Measurements from ENCODE around the gene DGKH. TPM values are rescaled to one million over a fixed set of nuclear protein-coding genes. Genes with fewer than 3 reads are reported as not detected.

The DGKH gene
- total and polyA plus RNA-seq, 4 donors = 0.88 to 32.8 (median 16.4) TPM

- no peak overlapping the region for H3K27ac ChIP-seq (ENCODE audit: low read depth in 1 of 2, low read length in 2 of 2)
- H3K4me1 ChIP-seq (ENCODE audit: control insufficient read depth in 1 of 2, insufficient read depth in 2 of 2, low read length in 2 of 2) = peaks cover 3 to 7% of the 10 kb centered on the region in 2 donors
- no peaks in the 10 kb centered on the region for H3K9me3 ChIP-seq (ENCODE audit: control insufficient read depth, low read length)
- H3K36me3 ChIP-seq (ENCODE audit: control insufficient read depth in 1 of 2, insufficient read depth in 2 of 2, low read length in 1 of 2) = no peaks in the 10 kb centered on the region
- WGBS, 2 donors = 86 to 90% methylated on average over 7 of the region's 7 CpGs
- DNase-seq (no peak), ATAC-seq (ENCODE audit: low FRiP score) (no peak)
- H3K27me3 ChIP-seq (ENCODE audit: control insufficient read depth in 1 of 2, insufficient read depth in 2 of 2, low read length in 1 of 2) = no peaks in the 10 kb centered on the region
- H3K4me3 ChIP-seq (ENCODE audit: low read length in 2 of 2) = no peak overlapping the region
- intact Hi-C loops (cut with DNase I) = no loop called here
Observed at GRCh38 chr13:42277618-42278276, 229.3 kb downstream of the DGKH start.

- intact Hi-C loops (cut with DNase I) = no loop called here
- DNase-seq (no peak), ATAC-seq (ENCODE audit: low FRiP score) (no peak)
- Histone ChIP-seq H3K9me3 (ENCODE audit: control insufficient read depth, low read length) (no peaks in the 10 kb centered on the region), H3K4me3 (ENCODE audit: low read length in 2 of 2) (no peak overlapping the region), H3K27ac (ENCODE audit: low read depth in 1 of 2, low read length in 2 of 2) (no peak overlapping the region), H3K27me3 (ENCODE audit: control insufficient read depth in 1 of 2, insufficient read depth in 2 of 2, low read length in 1 of 2) (no peaks in the 10 kb centered on the region), H3K4me1 (ENCODE audit: control insufficient read depth in 1 of 2, insufficient read depth in 2 of 2, low read length in 2 of 2) (peaks cover 2 to 7% of the 10 kb centered on the region in 2 donors), H3K36me3 (ENCODE audit: control insufficient read depth in 1 of 2, insufficient read depth in 2 of 2, low read length in 1 of 2) (no peaks in the 10 kb centered on the region)
- 81 to 89% methylated on average over 6 of the region's 6 CpGs for WGBS, 2 donors
Observed at GRCh38 chr13:42279080-42279479, 230.6 kb downstream of the DGKH start.

- Histone ChIP-seq H3K4me3 (ENCODE audit: low read length in 2 of 2) (no peak overlapping the region), H3K27me3 (ENCODE audit: control insufficient read depth in 1 of 2, insufficient read depth in 2 of 2, low read length in 1 of 2) (no peaks in the 10 kb centered on the region), H3K36me3 (ENCODE audit: control insufficient read depth in 1 of 2, insufficient read depth in 2 of 2, low read length in 1 of 2) (no peaks in the 10 kb centered on the region), H3K9me3 (ENCODE audit: control insufficient read depth, low read length) (no peaks in the 10 kb centered on the region), H3K4me1 (ENCODE audit: control insufficient read depth in 1 of 2, insufficient read depth in 2 of 2, low read length in 2 of 2) (peaks cover 2 to 3% of the 10 kb centered on the region in 2 donors), H3K27ac (ENCODE audit: low read depth in 1 of 2, low read length in 2 of 2) (no peak overlapping the region)
- intact Hi-C loops (cut with DNase I) = no loop called here
- ATAC-seq (ENCODE audit: low FRiP score) (no peak), DNase-seq (no peak)
- WGBS, 2 donors = 59 to 71% methylated on average over 1 of the region's 1 CpG
Observed at GRCh38 chr13:42279986-42280385, 231.5 kb downstream of the DGKH start.

- H3K4me1 ChIP-seq (ENCODE audit: control insufficient read depth in 1 of 2, insufficient read depth in 2 of 2, low read length in 2 of 2) = peaks cover 0 to under 1% of the 10 kb centered on the region in 2 donors
- 62 to 70% methylated on average over 2 of the region's 2 CpGs for WGBS, 2 donors
Observed at GRCh38 chr13:42280537-42280936, 232.1 kb downstream of the DGKH start.

GRCh38 chr13:42283574-42283973, 235.1 kb downstream of the DGKH start:
- intact Hi-C loops (cut with DNase I) = no loop called here
- Histone ChIP-seq H3K9me3 (ENCODE audit: control insufficient read depth, low read length) (no peaks in the 10 kb centered on the region), H3K27ac (ENCODE audit: low read depth in 1 of 2, low read length in 2 of 2) (no peak overlapping the region), H3K36me3 (ENCODE audit: control insufficient read depth in 1 of 2, insufficient read depth in 2 of 2, low read length in 1 of 2) (no peaks in the 10 kb centered on the region), H3K27me3 (ENCODE audit: control insufficient read depth in 1 of 2, insufficient read depth in 2 of 2, low read length in 1 of 2) (no peaks in the 10 kb centered on the region), H3K4me3 (ENCODE audit: low read length in 2 of 2) (no peak overlapping the region), H3K4me1 (ENCODE audit: control insufficient read depth in 1 of 2, insufficient read depth in 2 of 2, low read length in 2 of 2) (no peaks in the 10 kb centered on the region)
- DNase-seq (no peak), ATAC-seq (ENCODE audit: low FRiP score) (no peak)
- WGBS, 2 donors = 91% methylated on average over 3 of the region's 3 CpGs

More at GRCh38 chr13:42280537-42280936, 232.1 kb downstream of the DGKH start:
- Histone ChIP-seq H3K27me3 (ENCODE audit: control insufficient read depth in 1 of 2, insufficient read depth in 2 of 2, low read length in 1 of 2) (no peaks in the 10 kb centered on the region), H3K4me3 (ENCODE audit: low read length in 2 of 2) (no peak overlapping the region), H3K9me3 (ENCODE audit: control insufficient read depth, low read length) (no peaks in the 10 kb centered on the region), H3K27ac (ENCODE audit: low read depth in 1 of 2, low read length in 2 of 2) (no peak overlapping the region), H3K36me3 (ENCODE audit: control insufficient read depth in 1 of 2, insufficient read depth in 2 of 2, low read length in 1 of 2) (no peaks in the 10 kb centered on the region)
- ATAC-seq (ENCODE audit: low FRiP score) (no peak), DNase-seq (no peak)
- intact Hi-C loops (cut with DNase I) = no loop called here

GRCh38 chr13:42284068-42284467, 235.6 kb downstream of the DGKH start:
- Histone ChIP-seq H3K9me3 (ENCODE audit: control insufficient read depth, low read length) (no peaks in the 10 kb centered on the region), H3K27me3 (ENCODE audit: control insufficient read depth in 1 of 2, insufficient read depth in 2 of 2, low read length in 1 of 2) (no peaks in the 10 kb centered on the region), H3K4me1 (ENCODE audit: control insufficient read depth in 1 of 2, insufficient read depth in 2 of 2, low read length in 2 of 2) (no peaks in the 10 kb centered on the region), H3K36me3 (ENCODE audit: control insufficient read depth in 1 of 2, insufficient read depth in 2 of 2, low read length in 1 of 2) (no peaks in the 10 kb centered on the region), H3K27ac (ENCODE audit: low read depth in 1 of 2, low read length in 2 of 2) (no peak overlapping the region), H3K4me3 (ENCODE audit: low read length in 2 of 2) (no peak overlapping the region)
- DNase-seq (no peak), ATAC-seq (ENCODE audit: low FRiP score) (no peak)
- WGBS, 2 donors = 77 to 84% methylated on average over 3 of the region's 3 CpGs
- intact Hi-C loops (cut with DNase I) = no loop called here

Other genes with a start within 250 kb of the DGKH start
- 10 to 100 TPM; 15.2 to 18.2 TPM for gene VWA8, start 87.5 kb upstream of the DGKH start, total RNA-seq
- 1 to 10 TPM; 1.9 to 4.5 TPM for gene VWA8, start 87.5 kb upstream of the DGKH start, polyA plus RNA-seq
- gene AKAP11, start 223.5 kb downstream of the DGKH start, total RNA-seq = 10 to 100 TPM; 34.4 to 42.0 TPM
- 1 to 10 TPM; 4.8 to 9.7 TPM for gene AKAP11, start 223.5 kb downstream of the DGKH start, polyA plus RNA-seq